Mesodermal cell (in vitro differentiated cells): ENCODE measurements around the gene TRPM5.

Experiments used
- H3K27ac ChIP-seq: 2 replicates; pipeline ENCODE4 v1.7.0; 2013; ENCODE audit warnings: mild to moderate bottlenecking, low read depth, low read length, moderate library complexity; ENCODE audit not compliant: severe bottlenecking
- H3K36me3 ChIP-seq: 2 replicates; pipeline ENCODE4 v1.7.1; 2013; ENCODE audit warnings: mild to moderate bottlenecking, low read length, moderate library complexity; ENCODE audit not compliant: control insufficient read depth, insufficient read depth
- H3K4me1 ChIP-seq: one replicate; pipeline ENCODE4 v1.7.1; 2013; ENCODE audit warnings: mild to moderate bottlenecking, low read length; ENCODE audit not compliant: insufficient read depth, control insufficient read depth, poor library complexity, severe bottlenecking
- H3K4me3 ChIP-seq: 2 replicates; pipeline ENCODE4 v1.7.0; 2013; ENCODE audit warnings: low read length, control low read depth, mild to moderate bottlenecking; ENCODE audit not compliant: insufficient read depth, poor library complexity, severe bottlenecking; ENCODE audit errors: extremely low read depth
- H3K9me3 ChIP-seq: 2 replicates; pipeline ENCODE4 v1.7.1; 2013; ENCODE audit warnings: mild to moderate bottlenecking, low read length, moderate library complexity; ENCODE audit not compliant: control insufficient read depth
- WGBS, 2 experiments: methylation state at CpG; one replicate each; pipeline ENCODE4 v1.1.5; 2013; ENCODE audit warnings: missing lambda C conversion rate in 2 of 2; ENCODE audit not compliant: insufficient coverage in 2 of 2; 5-methylcytosine and 5-hydroxymethylcytosine counted together

Gene TRPM5

DNA sequence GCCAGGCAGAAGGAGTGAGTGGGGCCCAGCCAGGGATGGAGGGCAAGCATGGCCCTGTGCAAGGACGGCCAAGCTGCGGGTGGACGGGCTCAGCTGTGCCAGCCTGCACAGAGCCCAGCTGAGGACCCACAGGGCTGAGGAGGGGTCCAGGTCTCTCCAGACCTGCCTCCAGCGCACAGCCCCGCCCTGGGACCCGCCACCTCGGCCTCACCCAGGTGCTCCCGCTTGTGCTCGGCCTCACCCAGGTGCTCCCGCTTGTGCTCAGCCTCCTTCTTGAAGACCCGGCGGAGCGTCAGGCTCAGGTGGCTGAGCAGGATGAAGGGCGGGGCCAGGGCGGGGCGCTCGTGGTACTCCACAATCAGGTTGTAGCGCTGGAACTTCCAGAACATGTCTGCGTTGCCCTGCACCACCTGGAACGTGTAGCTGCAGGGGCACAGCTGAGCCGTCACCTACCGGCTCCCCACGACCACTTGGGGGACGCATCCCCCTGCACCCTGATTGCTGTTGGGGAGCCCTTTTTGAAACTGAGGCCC, 37.4 kb downstream of the TRPM5 start:
- Histone ChIP-seq H3K36me3 (peaks cover 26% of the 10 kb centered on the region), H3K4me1 (peaks cover 8% of the 10 kb centered on the region), H3K4me3 (no peak overlapping the region), H3K27ac (no peak overlapping the region), H3K9me3 (no peaks in the 10 kb centered on the region)
- 88 to 89% methylated on average over 23 to 24 of the region's 24 CpGs for WGBS, 2 experiments

DNA sequence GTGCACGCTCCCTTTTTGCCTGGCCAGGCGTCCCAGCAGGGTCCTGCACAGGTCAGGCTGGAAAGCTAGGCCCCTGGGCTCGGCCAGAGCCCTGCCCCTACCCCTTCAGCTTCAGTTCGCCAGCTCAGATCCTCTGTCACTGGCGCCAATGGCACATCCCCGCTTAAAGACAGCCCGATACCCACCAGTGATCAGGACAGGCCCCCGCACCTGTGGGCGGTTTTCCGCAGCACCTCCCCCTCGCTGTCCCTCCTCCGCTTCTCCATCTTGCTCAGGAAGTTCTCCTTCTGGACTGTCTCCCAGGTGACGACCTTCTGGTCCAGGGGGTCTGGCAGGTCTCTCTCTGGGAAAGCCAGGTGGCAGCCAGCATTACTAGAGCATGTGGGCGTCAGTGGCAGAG, 37.9 kb downstream of the TRPM5 start:
- Histone ChIP-seq H3K27ac (no peak overlapping the region), H3K4me3 (no peak overlapping the region), H3K36me3 (peaks cover 27% of the 10 kb centered on the region), H3K9me3 (no peaks in the 10 kb centered on the region), H3K4me1 (peaks cover 11% of the 10 kb centered on the region)
- WGBS, 2 experiments: 92 to 93% methylated on average over 13 to 14 of the region's 14 CpGs

GRCh38 chr11:2404735-2405196, 39.5 kb downstream of the TRPM5 start:
- Histone ChIP-seq H3K36me3 (peaks cover 28% of the 10 kb centered on the region), H3K9me3 (no peaks in the 10 kb centered on the region), H3K4me3 (no peak overlapping the region), H3K4me1 (peaks cover 12% of the 10 kb centered on the region), H3K27ac (peak overlapping the region; percentile 10)
- 92 to 93% methylated on average over 6 to 11 of the region's 12 CpGs for WGBS, 2 experiments

GRCh38 chr11:2402890-2403645, 41.2 kb downstream of the TRPM5 start:
- H3K4me1 ChIP-seq: peaks cover 16% of the 10 kb centered on the region
- H3K27ac ChIP-seq: no peak overlapping the region
- WGBS, 2 experiments: 91 to 95% methylated on average over 23 to 25 of the region's 31 CpGs
- H3K9me3 ChIP-seq: no peaks in the 10 kb centered on the region
- H3K4me3 ChIP-seq: no peak overlapping the region
- H3K36me3 ChIP-seq: peaks cover 34% of the 10 kb centered on the region

GRCh38 chr11:2402106-2402505, 42.2 kb downstream of the TRPM5 start:
- 89 to 96% methylated on average over 7 to 12 of the region's 13 CpGs for WGBS, 2 experiments
- H3K27ac ChIP-seq: no peak overlapping the region
- peaks cover 41% of the 10 kb centered on the region for H3K36me3 ChIP-seq
- H3K4me1 ChIP-seq: peaks cover 16% of the 10 kb centered on the region
- H3K4me3 ChIP-seq: peak overlapping the region; percentile 98
- H3K9me3 ChIP-seq: no peaks in the 10 kb centered on the region

DNA sequence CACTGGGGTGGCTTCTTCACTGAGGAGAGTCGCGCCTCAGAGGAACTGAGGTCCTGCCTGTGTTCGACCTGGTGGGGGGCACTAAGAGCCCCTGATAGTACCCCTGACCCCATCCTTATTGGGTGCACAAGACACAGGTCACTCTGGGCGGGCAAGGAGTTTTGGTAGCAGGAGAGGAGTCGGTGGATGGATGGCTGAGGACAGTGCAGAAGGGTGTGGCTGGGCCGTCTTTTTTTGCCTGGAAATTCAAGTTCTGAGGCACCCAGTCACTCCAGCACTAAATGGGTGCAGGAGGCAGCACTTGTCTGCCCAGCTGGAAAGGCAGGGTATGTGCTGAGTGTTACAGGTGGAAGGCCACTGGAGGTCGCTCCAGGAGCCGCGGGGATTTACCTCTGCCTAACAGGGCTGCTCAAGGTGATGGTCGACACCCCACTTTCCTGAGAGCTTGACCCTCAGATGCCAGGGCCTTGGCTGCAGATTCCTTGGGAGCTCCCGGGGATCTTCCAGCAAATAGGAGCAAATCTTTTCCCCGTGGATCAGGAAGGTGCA, 42.8 kb downstream of the TRPM5 start:
- peak overlapping the region; percentile 98 for H3K4me3 ChIP-seq
- 59 to 60% methylated on average over 10 to 11 of the region's 12 CpGs for whole genome bisulfite sequencing, 2 experiments
- H3K27ac ChIP-seq: peak overlapping the region; percentile 78
- no peaks in the 10 kb centered on the region for H3K9me3 ChIP-seq
- H3K4me1 ChIP-seq: peaks cover 16% of the 10 kb centered on the region
- peaks cover 46% of the 10 kb centered on the region for H3K36me3 ChIP-seq

DNA sequence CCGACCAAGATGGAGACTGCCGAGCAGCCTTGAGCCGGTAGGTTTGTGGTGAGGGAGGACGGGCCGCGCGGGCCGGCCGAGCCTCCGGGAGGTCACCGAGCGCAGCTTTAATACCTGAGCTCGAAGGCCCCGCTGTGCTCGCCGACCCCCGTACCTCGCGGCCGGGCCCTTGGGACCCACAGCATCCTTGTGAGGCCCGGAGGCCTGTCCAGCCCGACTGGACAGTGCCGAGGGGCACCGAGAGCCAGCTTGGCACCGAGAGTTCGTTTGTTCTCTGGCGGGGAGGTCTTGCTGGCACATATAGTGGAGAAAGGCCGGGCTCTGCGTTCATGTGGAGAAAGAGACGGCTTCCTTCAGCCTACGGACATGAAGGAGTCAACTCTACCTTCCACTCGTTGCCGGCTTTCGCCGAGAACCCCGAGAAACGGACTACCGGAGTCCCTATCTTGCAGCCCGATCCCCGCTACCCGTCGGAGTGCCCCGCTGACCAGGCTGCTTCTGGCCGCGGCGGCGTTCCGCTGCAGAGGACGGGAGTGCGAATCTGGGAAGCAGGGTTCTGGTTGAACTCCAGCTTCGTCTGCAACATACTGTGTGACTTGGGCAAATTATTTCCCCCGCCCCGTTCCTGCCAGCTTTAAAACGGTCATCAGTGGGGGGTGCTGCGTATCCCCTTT, 43.4 kb downstream of the TRPM5 start:
- peaks cover 53% of the 10 kb centered on the region for H3K36me3 ChIP-seq
- peaks cover 16% of the 10 kb centered on the region for H3K4me1 ChIP-seq
- H3K4me3 ChIP-seq: peak overlapping the region; percentile 98
- 0 to 1% methylated on average over 50 to 54 of the region's 55 CpGs for WGBS, 2 experiments
- no peaks in the 10 kb centered on the region for H3K9me3 ChIP-seq
- peak overlapping the region; percentile 78 for H3K27ac ChIP-seq

GRCh38 chr11:2400069-2400761, 44.1 kb downstream of the TRPM5 start, which contains the start of gene TSSC4:
Gene TSSC4 (plus strand): TSS chr11:2400750. CDS start chr11:2402634, 1,884 bp downstream.
- Histone ChIP-seq H3K4me1 (peaks cover 16% of the 10 kb centered on the region), H3K4me3 (peak within 1 kb of the TSS; percentile 98), H3K36me3 (peaks cover 59% of the 10 kb centered on the region), H3K9me3 (no peaks in the 10 kb centered on the region), H3K27ac (peak within 1 kb of the TSS; percentile 98)
- 8% methylated on average over 50 to 59 of the region's 66 CpGs for WGBS, 2 experiments

DNA sequence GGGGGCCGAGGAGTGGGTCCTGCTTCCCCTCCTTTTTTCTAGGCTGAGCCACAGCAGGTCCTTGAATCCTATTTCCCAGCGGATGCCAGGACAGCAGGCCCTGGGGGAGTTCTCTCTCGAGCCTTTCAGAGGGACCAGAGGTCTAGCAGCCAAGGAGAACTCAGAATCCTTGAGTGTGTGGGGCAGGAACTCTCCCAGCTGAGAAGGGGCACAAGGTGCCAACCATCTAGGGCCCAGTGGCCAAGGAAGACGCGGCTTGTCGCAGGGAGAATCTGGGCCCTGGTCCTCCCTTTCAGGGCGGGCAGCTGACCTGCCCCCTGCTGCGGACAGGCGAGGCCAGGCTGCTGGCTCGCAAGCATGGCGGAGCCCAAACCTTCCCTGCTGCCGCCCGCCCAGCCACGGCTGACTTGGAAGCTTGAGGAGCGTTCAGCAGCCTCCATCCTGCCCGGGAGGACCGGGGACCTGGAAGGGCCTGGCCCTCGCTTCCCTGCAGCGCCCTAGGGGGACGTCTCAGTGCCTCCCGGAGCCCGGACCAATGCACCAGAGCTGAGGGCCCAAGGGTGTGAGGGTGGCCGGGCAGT, 44.7 kb downstream of the TRPM5 start:
- Histone ChIP-seq H3K36me3 (peaks cover 63% of the 10 kb centered on the region), H3K9me3 (no peaks in the 10 kb centered on the region), H3K27ac (peak overlapping the region; percentile 98), H3K4me1 (peaks cover 16% of the 10 kb centered on the region), H3K4me3 (peak overlapping the region; percentile 52)
- WGBS, 2 experiments: 73 to 79% methylated on average over 22 to 23 of the region's 23 CpGs
